Fibroblast of lung (primary cell): ENCODE results near the gene VMAC.

Experiments used
- CTCF ChIP-seq, 2 donors: IDR thresholded peaks in 1 of 2; conservative IDR thresholded peaks in 1 of 2; 1 replicate in 1 of 2; 2 replicates in 1 of 2; pipeline ENCODE4 v1.5.1; 2011 to 2012; ENCODE audit warnings: low read length in 2 of 2, control low read depth in 1 of 2, inconsistent platforms in 1 of 2, low read depth in 1 of 2, mild to moderate bottlenecking in 1 of 2
- EZH2 ChIP-seq: IDR thresholded peaks from 2 replicates; pipeline ENCODE4 v1.5.1; 2012; ENCODE audit warnings: low read length, control low read depth, mild to moderate bottlenecking; ENCODE audit errors: missing control alignments

GRCh38 chr19:5880196-5880595 is 24.5 kb upstream of the VMAC start:
- no peak for TF ChIP-seq CTCF (conservative IDR thresholded peaks at IDR 0.05 in 1 of 2, IDR thresholded peaks at IDR 0.05 in 1 of 2; ENCODE audit: low read depth in 1 of 2, low read length in 2 of 2)
- no peak for TF ChIP-seq EZH2
